ENCODE data around the gene LONRF3.

LONRF3 gene

GRCh38 chrX:118974088-118974907 lies at the start of gene LONRF3:
TSS of gene LONRF3 (plus strand) at chrX:118974618. CDS start at chrX:118974781, 163 bp downstream.
- CTCF ChIA-PET, result no interaction called here

DNA sequence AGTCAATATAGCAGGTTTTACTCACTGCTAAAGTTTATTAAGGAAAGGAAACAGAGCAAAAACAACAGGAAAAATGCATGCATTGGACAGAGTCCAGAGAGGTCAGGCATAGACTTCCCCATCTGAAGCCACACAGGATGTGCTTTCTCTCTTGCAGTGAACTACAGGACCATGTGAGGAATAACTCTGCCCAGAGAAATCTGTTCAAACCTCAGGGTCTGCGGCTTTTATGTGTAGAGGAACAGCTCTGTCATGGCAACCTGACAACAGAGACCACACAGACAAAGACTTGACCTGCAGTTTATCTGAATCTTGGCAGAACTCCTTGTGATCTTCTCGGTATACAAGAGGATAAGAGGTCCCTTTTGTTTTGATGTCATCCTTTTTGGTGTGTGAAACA lies 46.3 kb upstream of the LONRF3 start:
- DNase-seq (ENCODE audit: low spot score), result no peak
- TF ChIP-seq, protein P1, sequence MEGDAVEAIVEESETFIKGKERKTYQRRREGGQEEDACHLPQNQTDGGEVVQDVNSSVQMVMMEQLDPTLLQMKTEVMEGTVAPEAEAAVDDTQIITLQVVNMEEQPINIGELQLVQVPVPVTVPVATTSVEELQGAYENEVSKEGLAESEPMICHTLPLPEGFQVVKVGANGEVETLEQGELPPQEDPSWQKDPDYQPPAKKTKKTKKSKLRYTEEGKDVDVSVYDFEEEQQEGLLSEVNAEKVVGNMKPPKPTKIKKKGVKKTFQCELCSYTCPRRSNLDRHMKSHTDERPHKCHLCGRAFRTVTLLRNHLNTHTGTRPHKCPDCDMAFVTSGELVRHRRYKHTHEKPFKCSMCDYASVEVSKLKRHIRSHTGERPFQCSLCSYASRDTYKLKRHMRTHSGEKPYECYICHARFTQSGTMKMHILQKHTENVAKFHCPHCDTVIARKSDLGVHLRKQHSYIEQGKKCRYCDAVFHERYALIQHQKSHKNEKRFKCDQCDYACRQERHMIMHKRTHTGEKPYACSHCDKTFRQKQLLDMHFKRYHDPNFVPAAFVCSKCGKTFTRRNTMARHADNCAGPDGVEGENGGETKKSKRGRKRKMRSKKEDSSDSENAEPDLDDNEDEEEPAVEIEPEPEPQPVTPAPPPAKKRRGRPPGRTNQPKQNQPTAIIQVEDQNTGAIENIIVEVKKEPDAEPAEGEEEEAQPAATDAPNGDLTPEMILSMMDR (conservative IDR thresholded peaks at IDR 0.05; ENCODE audit: low read depth), result no peak
- POLR2A ChIA-PET (ENCODE audit: low non-redundant PET), result no interaction called here
- H3K27ac ChIP-seq, result no peak overlapping the region
- CTCF ChIA-PET, result interaction anchor here (0.7 kb wide), 1 partner anchor 25 kb away, joined by 4 read pairs; no protein-coding TSS in a partner anchor

More at GRCh38 chrX:118974088-118974907, at the start of gene LONRF3:
- TF ChIP-seq, protein P1 (conservative IDR thresholded peaks at IDR 0.05; ENCODE audit: low read depth), result no peak
- peak within 1 kb of the TSS; percentile 70 for H3K27ac ChIP-seq
- POLR2A ChIA-PET (ENCODE audit: low non-redundant PET), result no interaction called here
- DNase-seq (ENCODE audit: low spot score), result peak; percentile 44

- ChIA-PET CTCF (no interaction called here), POLR2A (ENCODE audit: low non-redundant PET) (no interaction called here)
- H3K27ac ChIP-seq, result no peak overlapping the region
- TF ChIP-seq, protein P1 (conservative IDR thresholded peaks at IDR 0.05; ENCODE audit: low read depth), result no peak
- DNase-seq (ENCODE audit: low spot score), result no peak
Measured at GRCh38 chrX:118935352-118935751, 39.1 kb upstream of the LONRF3 start.

DNA sequence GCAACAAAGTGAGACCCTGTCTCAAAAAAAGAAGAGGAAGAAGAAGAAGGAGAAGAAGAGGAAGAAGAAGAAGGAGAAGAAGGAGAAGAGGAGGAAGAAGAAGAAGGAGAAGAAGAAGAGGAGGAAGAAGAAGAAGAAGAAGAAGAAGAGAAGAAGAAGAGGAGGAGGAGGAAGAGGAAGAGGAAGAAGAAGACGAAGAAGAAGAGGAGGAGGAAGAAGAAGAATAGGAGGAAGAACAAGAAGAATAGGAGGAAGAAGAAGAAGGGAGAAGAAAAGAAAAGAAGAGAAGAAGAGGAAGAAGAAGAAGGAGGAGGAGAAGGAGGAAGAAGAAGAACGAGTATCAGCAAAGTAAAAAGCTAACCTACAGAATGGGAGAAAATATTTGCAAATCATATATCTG lies 33.3 kb upstream of the LONRF3 start:
- TF ChIP-seq, protein P1 (conservative IDR thresholded peaks at IDR 0.05; ENCODE audit: low read depth), result no peak
- CTCF ChIA-PET, result no interaction called here
- POLR2A ChIA-PET (ENCODE audit: low non-redundant PET), result no interaction called here
- no peak overlapping the region for H3K27ac ChIP-seq
- no peak for DNase-seq (ENCODE audit: low spot score)

GRCh38 chrX:118943102-118943501 lies 31.3 kb upstream of the LONRF3 start:
- POLR2A ChIA-PET (ENCODE audit: low non-redundant PET), result no interaction called here
- no peak for DNase-seq (ENCODE audit: low spot score)
- TF ChIP-seq, protein P1 (conservative IDR thresholded peaks at IDR 0.05; ENCODE audit: low read depth), result no peak
- H3K27ac ChIP-seq, result no peak overlapping the region
- CTCF ChIA-PET, result no interaction called here

DNA sequence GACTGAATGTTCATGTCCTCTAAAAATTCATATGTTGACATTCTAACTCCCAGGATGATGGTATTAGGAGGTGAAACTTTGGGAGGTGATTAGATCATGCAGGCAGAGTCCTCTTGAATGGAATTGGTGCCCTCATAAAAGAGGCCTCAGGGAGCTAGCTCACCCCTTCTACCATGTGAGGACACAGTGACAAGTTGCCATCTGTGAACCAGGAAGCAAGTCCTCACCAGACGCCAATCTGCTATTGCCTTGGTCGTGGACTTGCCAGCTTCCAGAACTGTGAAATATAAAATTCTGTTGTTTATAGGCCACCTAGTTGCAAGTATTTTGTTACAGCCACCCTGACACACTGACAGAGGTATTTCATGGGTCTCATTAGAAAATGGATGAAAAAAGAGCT lies 28.5 kb upstream of the LONRF3 start:
- CTCF ChIA-PET, result no interaction called here
- TF ChIP-seq, protein P1 (conservative IDR thresholded peaks at IDR 0.05; ENCODE audit: low read depth), result no peak
- no peak overlapping the region for H3K27ac ChIP-seq
- POLR2A ChIA-PET (ENCODE audit: low non-redundant PET), result no interaction called here
- DNase-seq (ENCODE audit: low spot score), result no peak
